ENCODE measurements around the gene IVL.

IVL gene

GRCh38 chr1:152886758-152887409, 21.5 kb upstream of the IVL start:
- DNase-seq (ENCODE audit: low read depth in 2 of 2) = no peak

GRCh38 chr1:152888126-152888525, 20.2 kb upstream of the IVL start:
- no peak for DNase-seq (ENCODE audit: low read depth in 2 of 2)

GRCh38 chr1:152899027-152899426, 9.3 kb upstream of the IVL start:
- no peak for DNase-seq (ENCODE audit: low read depth in 2 of 2)

- no peak for DNase-seq (ENCODE audit: low read depth in 2 of 2)
These were observed 8.5 kb upstream of the IVL start for GRCh38 chr1:152899883-152900282.

GRCh38 chr1:152901631-152902030, 6.7 kb upstream of the IVL start:
- no peak for DNase-seq (ENCODE audit: low read depth in 2 of 2)

- no peak for DNase-seq (ENCODE audit: low read depth in 2 of 2)
These were observed 5.7 kb upstream of the IVL start for GRCh38 chr1:152902636-152903035.

GRCh38 chr1:152904688-152905440, 3.5 kb upstream of the IVL start:
- DNase-seq (ENCODE audit: low read depth in 2 of 2) = no peak

GRCh38 chr1:152906023-152906565, 2.3 kb upstream of the IVL start:
- no peak for DNase-seq (ENCODE audit: low read depth in 2 of 2)

- no peak for DNase-seq (ENCODE audit: low read depth in 2 of 2)
These were observed 860 bp downstream of the IVL start for GRCh38 chr1:152909206-152909605.

GRCh38 chr1:152912471-152912870, 4.1 kb downstream of the IVL start:
- DNase-seq (ENCODE audit: low read depth in 2 of 2) = no peak

- DNase-seq (ENCODE audit: low read depth in 2 of 2) = no peak
These were observed 4.6 kb downstream of the IVL start for GRCh38 chr1:152912900-152913299.

- no peak for DNase-seq (ENCODE audit: low read depth in 2 of 2)
These were observed 9.4 kb downstream of the IVL start for GRCh38 chr1:152917794-152918193.

GRCh38 chr1:152919071-152919470, 10.7 kb downstream of the IVL start:
- DNase-seq (ENCODE audit: low read depth in 2 of 2) = no peak

- no peak for DNase-seq (ENCODE audit: low read depth in 2 of 2)
These were observed 15.8 kb downstream of the IVL start for GRCh38 chr1:152924191-152924590.

- no peak for DNase-seq (ENCODE audit: low read depth in 2 of 2)
These were observed 17.7 kb downstream of the IVL start for GRCh38 chr1:152926091-152926490.

- DNase-seq (ENCODE audit: low read depth in 2 of 2) = no peak
These were observed 20.3 kb downstream of the IVL start for GRCh38 chr1:152928671-152929070.

- DNase-seq (ENCODE audit: low read depth in 2 of 2) = no peak
These were observed 23.9 kb downstream of the IVL start for GRCh38 chr1:152932170-152932811.

- no peak for DNase-seq (ENCODE audit: low read depth in 2 of 2)
These were observed 24.9 kb downstream of the IVL start for GRCh38 chr1:152933196-152933595.

GRCh38 chr1:152940614-152941013, 32.3 kb downstream of the IVL start:
- no peak for DNase-seq (ENCODE audit: low read depth in 2 of 2)

GRCh38 chr1:152941037-152941711, 32.8 kb downstream of the IVL start:
- no peak for DNase-seq (ENCODE audit: low read depth in 2 of 2)

- DNase-seq (ENCODE audit: low read depth in 2 of 2) = no peak
These were observed 33.8 kb downstream of the IVL start for GRCh38 chr1:152942161-152942560.

GRCh38 chr1:152946248-152946647, 37.9 kb downstream of the IVL start:
- no peak for DNase-seq (ENCODE audit: low read depth in 2 of 2)

Data from stimulated activated CD8-positive, alpha-beta memory T cell treated with anti-CD3 and anti-CD28 coated beads, Interleukin-7, amount 100 ng/mL, for 4 hours (primary cell).